ENCODE results near the gene DES.

The DES gene

DNA sequence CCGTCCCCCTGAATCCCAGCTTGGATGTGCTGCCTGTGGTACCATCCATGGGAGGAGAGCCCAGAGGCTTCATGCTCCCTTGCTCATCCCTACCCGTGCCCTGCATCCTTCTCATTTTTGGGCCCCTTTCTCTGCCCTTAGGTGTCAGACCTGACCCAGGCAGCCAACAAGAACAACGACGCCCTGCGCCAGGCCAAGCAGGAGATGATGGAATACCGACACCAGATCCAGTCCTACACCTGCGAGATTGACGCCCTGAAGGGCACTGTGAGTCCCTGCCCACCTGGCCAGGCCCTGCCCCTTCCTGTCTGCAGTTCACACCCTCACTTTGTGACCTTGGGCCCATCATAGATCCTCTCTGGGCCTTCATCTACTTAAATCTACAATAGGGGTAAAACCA, 2.5 kb downstream of the DES start:
- DNase-seq (ENCODE audit: low spot score), result no peak

DNA sequence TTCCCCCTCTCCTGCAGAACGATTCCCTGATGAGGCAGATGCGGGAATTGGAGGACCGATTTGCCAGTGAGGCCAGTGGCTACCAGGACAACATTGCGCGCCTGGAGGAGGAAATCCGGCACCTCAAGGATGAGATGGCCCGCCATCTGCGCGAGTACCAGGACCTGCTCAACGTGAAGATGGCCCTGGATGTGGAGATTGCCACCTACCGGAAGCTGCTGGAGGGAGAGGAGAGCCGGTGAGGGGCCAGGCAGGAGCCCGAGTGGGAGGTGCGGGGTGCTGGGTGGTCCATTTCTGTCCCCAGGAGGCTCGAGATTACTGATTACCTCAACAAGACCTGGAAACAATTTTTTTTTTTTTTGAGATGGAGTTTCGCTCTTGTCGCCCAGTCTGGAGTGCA, 3.1 kb downstream of the DES start:
- no peak for DNase-seq (ENCODE audit: low spot score)

DNA sequence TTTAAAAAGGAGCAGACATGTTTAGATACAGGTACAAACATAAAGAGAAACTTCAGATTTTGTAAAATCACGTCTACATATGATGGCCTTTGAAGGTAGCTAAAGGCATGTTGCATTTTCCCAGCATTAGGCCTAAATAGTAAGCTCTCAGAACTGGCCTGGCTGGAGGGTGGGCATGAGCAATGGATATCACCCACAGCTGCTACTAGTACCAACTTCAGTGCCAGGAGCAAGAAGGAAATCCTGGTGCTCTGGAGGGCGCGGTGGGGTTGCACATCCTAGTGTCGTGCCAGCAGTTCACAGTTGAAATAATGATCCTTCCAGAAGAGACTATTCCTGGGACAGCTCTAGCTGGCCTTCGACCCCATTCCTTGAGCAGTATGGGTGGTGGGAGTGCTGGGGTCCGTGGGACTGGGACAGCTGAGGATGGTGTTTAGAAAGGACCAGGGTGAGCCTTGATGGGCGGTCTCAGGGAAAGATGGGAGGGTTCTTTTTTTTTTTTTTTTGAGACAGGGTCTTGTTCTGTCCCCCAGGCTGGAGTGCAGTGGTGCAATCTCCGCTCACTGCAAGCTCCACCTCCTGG, 4.9 kb downstream of the DES start:
- no peak for DNase-seq (ENCODE audit: low spot score)

DNA sequence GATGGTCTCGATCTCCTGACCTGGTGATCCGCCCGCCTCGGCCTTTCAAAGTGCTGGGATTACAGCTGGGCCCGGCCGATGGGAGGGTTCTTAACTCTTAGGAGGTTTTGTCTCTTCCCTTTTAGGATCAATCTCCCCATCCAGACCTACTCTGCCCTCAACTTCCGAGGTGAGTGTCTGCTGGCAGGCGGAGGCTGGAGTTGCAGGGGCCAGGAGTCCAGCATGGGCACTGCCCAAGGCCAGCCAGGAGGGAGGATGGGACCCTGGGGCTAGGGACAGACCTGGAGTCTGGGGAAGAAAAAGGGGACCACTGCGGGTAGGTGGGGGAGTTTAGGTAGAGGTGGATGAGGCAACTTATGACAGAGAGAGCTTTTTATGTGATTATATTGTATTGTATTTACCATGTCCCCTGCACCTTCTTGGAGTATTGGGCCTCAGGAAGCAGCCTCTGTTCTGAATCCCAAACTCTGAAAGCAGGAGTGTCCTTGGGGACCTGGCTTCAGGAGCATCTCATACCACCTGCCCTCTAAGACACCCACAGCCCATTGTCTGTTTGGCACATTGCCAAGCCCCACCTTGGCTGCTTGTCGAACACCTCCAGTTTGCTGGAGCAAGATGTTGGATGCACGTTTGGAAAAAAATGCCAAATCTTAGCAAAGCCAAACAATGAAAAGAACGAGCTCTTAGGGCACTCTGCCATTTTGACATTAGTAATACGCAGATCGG, 5.6 kb downstream of the DES start:
- no peak for DNase-seq (ENCODE audit: low spot score)

DNA sequence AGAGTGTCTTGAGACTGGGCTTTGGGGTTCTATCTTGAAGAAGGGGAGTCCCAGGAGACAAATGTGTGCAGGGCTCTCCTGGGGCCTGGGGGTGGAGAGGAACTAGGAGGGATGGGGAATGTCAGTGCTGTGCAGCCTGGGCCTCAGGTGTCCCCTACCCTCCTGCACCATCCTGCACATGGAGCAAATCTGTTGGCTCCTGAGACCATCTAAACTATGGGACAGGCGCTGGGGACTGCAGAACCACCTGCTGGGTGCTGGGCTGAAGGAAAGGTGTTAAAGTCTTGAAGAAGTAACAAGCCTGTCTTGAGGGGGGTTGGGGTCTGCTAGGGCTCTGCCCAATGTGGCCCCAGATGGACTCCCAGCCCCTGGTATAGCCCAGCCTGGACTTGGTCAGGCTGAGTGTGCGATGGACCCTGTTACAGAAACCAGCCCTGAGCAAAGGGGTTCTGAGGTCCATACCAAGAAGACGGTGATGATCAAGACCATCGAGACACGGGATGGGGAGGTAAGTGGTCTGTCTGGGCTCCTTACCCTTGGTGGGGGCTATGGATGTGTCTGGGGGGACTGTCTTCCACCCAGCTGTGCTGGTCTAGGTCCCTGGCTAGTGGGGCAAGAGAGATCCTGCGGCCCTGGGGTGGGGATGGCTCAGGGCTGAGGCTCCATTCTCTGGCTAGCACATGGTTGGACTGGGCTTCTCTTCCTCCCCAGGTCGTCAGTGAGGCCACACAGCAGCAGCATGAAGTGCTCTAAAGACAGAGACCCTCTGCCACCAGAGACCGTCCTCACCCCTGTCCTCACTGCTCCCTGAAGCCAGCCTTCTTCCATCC, 7.3 kb downstream of the DES start:
- no peak for DNase-seq (ENCODE audit: low spot score)

DNA sequence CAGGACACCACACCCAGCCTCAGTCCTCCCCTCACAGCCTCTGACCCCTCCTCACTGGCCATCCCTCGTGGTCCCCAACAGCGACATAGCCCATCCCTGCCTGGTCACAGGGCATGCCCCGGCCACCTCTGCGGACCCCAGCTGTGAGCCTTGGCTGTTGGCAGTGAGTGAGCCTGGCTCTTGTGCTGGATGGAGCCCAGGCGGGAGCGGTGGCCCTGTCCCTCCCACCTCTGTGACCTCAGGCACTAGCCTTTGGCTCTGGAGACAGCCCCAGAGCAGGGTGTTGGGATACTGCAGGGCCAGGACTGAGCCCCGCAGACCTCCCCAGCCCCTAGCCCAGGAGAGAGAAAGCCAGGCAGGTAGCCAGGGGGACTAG, 7.9 kb downstream of the DES start:
- no peak for DNase-seq (ENCODE audit: low spot score)

DNA sequence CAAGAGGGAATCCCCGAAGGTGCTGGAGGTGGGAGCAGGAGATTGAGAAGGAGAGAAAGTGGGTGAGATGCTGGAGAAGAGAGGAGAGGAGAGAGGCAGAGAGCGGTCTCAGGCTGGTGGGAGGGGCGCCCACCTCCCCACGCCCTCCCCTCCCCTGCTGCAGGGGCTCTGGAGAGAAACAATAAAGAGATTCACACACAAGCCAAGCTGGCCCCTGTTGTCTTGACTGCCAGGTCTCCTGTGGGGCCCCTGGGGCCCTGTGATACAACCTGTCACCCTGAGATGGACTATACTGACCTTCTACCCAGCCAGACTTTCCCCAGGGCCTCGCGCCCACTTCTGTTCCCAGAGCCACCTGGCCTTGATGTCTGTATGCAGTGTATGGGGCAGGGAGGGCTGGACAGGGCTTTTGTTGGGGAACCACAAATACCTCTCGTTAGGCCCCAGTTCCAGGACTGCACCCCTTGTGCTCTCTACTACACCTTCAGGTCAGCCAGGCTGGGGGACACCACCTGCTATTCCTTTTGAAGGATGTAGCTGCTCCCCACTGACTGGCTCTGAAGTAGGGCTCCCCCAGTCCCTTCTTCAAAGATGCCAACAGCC, 8.5 kb downstream of the DES start:
- no peak for DNase-seq (ENCODE audit: low spot score)

DNA sequence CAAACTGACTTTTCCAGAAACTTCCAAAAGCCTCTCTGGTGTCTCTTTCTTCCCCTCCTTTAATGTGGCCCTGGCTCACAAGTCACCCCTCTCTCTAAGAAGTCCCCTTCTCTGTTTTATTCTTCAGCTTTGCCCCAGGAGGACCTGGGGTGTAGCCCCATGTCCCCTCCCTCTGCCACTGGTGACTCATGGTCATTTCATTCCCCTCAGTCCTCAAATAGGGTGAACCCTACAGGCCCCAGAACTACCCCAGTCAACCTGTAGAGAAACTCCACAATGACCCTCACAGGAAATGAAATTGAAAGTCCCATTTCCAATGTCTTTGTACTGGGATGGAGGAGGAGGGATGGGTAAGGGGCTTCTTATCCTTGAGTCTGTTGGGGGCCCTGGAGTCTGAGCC, 10.3 kb downstream of the DES start:
- no peak for DNase-seq (ENCODE audit: low spot score)

DNA sequence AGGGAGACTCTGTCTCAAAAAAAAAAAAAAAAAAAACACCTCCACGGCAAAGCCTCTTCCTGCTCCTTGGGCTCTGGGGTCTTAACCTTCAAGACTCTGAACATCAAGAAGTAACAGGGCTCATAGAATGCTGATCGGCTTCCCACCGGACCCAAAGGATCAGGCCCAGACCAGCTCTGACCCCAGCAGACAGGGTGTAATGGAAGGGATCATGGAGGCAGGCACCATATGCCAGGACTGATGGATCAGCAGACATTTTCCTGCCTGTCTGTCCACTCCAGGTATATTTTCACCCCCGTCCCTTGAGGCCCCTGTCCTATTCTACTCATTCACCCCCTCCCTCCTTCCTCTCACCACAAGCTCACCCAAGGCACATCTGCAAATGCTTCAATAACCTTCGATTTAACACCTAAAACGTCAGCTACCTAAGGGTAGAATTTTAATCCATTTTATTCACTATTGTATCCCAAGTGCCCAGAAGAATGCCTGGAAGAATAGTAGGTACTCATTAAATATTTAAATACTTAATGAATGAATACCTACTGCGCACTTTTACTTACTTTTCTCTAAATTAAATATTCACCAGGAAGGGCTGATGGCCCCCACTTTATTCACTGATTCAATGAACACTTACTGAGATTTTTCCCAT, 11.9 kb downstream of the DES start:
- DNase-seq (ENCODE audit: low spot score), result no peak

DNA sequence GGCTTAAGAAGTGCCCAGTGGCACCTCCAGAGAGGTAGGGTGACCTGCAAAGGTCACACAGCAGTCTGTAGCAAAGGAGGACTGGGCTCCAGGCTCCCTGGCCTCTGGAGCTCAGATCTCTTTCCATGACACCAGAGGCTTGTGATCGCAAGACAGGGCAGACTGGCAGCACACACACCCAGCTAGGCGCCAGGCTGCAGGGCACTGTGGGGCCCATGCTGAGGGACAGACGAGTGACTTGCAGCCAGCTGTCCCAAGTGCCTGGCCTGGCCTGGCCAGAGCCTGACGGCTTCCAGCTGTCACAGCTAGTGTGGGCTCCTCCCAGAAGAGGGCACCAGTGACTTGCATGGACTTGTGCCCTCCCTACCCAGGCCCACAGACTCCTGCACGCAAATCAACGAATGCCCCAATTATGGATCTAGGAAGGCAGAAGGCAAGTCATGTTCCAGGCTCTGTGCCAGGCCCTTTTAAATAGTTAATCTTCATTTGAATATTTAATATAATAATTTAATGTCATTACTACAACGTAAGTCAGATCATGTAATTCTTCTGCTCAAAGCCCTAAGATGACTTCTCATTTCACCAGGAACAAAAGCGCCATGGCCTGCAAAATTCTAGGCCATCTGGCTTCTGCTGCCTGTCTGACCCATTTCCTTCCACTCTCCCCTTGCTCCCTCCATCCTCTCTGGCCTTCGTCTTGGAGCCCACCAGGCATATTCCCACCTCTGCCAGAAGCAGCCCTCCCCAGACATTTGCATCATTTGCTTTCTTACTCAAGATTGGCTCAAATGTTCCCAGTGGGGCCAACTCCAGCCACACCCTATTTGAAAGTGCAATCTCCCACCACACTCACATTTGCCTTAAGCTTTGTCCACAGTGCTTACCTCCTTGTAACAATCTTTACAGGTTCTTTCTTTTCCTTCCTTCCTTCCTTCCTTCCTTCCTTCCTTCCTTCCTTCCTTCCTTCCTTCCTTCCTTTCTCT, 12.7 kb downstream of the DES start:
- DNase-seq (ENCODE audit: low spot score), result no peak

DNA sequence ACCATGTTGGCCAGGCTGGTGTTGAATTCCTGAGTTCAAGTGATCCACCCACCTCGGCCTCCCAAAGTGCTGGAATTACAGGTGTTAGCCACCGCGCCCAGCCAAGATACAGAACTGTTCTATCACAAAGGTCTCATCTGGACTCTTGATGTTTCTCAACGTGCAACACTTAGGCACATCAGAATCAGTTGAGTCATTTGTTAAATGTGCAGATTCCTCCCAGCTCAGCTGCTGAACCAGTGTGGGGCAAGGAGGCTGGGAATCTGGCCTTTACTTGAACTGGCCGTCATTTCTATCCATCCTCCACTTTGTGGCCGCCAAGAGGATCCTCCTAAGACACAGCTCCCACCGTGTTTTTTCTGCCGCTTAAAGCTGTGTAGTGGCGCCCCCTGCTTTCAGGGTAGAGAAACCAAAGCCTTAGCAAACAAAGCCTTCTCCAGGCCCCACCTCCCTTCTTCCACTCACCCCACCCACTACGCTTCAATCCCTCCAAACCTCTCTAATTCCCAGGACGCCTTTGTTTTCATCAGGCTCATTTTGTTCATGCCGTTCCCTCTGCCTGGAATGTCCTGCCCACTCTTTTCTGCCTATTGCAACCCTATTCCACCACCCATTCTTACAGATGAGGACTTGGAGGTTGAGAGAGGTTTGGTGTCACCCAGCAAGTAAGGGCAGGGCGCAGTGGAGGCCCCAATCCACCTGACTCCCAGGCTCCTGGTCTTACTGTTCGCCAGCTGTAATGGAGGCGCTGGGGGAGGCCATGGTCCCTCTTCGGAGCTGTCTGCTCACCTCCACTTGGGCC, 15.7 kb downstream of the DES start:
- no peak for DNase-seq (ENCODE audit: low spot score)

DNA sequence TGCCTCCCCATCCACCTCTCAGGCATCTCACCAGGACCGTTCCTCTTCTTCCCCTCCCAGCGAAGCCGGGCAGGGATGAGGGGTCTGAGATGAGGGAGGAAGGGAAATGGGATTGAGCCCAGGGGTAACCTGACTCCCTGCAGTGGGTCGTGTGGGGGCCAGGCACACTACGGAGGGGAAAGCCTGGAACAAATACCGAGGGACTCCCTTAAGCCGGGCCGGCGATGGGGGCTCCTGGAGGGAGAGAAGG, 16.2 kb downstream of the DES start:
- DNase-seq (ENCODE audit: low spot score), result no peak

DNA sequence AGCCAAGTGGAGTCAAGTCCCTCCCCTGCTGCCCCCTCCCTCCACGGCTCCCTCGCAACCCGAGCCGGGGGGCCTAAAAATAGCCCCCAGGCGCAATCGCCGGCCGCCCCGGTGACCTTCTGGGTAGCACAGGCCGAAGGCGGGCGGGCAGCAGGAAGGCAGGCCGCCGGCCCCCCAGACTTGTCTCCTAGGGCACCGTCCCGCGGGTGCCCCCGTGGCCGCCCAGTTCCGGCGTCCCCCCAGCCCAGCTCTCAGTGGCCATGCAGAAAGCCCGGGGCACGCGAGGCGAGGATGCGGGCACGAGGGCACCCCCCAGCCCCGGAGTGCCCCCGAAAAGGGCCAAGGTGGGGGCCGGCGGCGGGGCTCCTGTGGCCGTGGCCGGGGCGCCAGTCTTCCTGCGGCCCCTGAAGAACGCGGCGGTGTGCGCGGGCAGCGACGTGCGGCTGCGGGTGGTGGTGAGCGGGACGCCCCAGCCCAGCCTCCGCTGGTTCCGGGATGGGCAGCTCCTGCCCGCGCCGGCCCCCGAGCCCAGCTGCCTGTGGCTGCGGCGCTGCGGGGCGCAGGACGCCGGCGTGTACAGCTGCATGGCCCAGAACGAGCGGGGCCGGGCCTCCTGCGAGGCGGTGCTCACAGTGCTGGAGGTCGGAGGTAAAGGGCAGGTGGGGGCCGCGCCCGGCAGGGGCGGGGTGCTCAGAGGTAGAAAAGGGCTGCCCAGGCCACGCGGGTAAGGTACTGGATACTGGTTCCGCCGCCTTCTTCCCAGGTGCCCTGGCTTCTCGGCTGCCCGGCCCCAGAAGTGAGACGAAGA, 16.7 kb downstream of the DES start, which contains the start of gene SPEG:
SPEG (plus strand) TSS at position 126 of the 808 bp plus-strand sequence; CDS start at position 261, 135 bp downstream.
- no peak for DNase-seq (ENCODE audit: low spot score)

DNA sequence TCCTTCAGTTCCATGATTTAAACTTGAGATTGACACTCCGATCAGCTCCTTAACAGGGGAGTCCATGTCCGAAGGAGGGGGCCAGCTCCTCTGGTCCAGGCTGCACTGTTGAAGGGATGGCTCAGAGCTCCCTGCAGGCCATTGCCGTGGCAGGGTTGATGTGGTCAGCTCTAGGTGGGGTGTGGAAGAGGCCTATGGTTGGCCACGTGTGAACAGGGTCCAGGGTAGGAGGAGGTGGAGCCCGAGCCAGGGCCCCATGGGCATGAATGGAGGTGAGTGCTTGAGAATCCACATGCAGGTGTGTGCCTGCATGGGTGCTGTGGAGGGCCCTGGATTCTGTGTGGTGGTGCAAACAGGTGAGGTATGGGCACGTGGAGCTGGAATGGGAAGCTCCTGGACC, 17.5 kb downstream of the DES start:
- DNase-seq (ENCODE audit: low spot score), result no peak

DNA sequence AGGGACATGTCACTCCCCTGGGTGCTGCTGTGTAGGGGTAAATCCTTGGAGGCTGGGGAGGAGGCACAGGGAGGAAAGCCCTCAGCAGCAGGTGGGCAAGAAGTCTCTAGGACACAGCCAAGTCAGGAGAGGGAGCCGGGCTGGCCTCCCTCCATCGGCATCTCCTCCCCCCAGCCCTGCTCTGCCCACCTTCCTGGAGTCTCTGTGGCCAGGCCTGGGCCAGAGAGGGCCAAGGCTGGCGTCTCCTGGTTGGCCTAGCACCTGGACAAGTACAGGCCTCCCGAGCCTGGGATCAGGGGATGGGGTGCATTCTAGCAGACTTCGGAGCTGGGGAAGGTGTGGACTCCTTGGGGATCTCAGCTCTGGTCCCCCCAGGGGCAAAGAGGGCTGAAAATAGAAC, 18.3 kb downstream of the DES start:
- DNase-seq (ENCODE audit: low spot score), result no peak

DNA sequence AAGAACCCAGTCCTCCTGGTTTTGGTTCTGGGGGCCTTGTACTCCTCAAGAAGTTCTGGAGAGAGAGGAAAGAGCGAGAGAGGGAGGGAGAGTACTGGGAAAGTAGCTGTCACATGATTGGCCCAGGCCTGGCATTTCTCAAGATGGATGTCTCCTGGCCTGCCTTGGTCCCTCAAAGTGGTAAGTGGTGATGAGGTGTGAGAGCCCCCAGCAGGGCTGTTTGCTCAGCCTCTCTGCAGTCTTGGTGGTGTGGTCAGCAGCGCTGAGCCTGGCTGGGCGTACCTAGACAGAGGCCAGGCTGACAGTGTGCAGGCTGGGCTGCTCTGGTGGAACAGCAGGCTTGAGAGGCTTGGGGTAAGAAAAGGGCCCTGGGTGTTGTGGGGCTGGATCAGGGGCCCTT, 19.0 kb downstream of the DES start:
- DNase-seq (ENCODE audit: low spot score), result no peak

DNA sequence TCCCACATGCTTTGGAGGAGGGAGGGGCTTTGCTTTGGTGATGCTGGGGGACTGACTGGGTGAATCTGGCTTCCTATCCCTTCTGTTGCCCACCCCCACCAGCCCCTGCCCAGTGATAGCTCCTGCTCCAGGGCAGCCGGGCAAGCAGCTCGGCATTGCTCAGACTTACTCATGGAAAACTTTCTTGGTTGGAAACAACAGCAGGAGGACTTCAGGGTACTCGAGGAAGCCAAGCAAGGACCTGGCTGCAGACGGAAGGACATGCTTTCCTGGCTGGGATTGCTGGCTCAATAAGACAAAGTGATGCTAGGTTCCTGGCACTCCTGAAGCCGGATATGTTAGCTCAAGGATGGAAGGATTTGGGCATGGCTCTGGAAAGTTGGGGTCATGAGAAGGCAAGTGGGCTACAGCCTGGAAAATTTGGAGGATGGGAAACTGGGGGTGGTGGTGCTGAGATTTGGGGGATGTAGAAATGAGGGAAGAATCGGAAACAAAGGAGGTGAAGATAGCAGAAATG, 19.6 kb downstream of the DES start:
- no peak for DNase-seq (ENCODE audit: low spot score)

DNA sequence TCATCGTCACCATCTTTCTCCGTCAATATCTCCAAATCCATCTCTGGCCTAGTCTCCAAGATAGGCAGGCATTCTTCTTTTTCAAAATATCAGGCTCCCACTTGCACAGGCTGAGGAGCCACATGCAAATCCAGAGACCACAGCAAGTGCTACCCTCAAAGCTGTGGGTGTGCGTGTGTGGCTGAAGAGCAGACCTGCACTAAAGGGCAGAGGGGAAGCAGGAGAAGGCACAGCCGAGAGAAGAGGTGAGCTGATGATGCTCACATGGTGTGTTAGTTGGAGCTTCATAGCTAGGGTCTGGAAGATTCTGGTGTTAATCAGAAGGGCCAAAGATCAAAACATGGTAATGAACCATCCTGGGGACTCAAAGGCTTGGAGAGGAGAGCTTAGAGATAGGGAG, 20.3 kb downstream of the DES start:
- no peak for DNase-seq (ENCODE audit: low spot score)

DNA sequence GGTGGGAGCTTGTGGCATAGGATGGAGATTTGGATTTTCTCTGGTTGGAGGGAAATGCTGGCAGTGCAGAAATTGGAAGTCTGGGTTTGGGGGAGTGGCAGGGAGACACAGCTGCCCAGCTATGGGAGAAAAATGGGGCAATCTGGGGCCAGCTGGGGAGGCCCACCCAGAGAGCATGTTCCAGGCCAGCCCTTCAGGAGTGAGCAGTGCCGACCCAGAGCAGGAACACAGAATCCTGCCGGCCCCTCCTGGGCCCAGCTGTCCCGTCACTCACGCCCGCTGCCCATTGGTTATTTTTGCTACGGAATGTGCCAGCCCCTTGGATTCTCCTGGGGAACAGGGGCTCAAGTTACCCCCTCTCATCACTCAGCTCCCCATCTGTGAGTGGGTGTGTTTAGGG, 21.3 kb downstream of the DES start:
- no peak for DNase-seq (ENCODE audit: low spot score)
